Endothelial cell (in vitro differentiated cells): ENCODE data around the gene IDS. TPM values are rescaled to one million over a fixed set of nuclear protein-coding genes. Genes with fewer than 3 reads are reported as not detected.
"Not testable (repeated sequence)": the region's sequence is repeated elsewhere in the genome, so short reads cannot be mapped to it uniquely, and the experiment has no call there.

Experiments used
- DNase-seq: peaks from one replicate; pipeline ENCODE4 v3.0.0; 2021; ENCODE audit warnings: low spot score
- H3K27ac Mint-ChIP-seq: one replicate; pipeline ENCODE4 v1.8.0; 2021; ENCODE audit warnings: mixed read lengths, inconsistent platforms; ENCODE audit not compliant: unreplicated experiment
- H3K27me3 Mint-ChIP-seq: one replicate; pipeline ENCODE4 v1.8.0; 2021; ENCODE audit warnings: mild to moderate bottlenecking, moderate library complexity, mixed read lengths, inconsistent platforms; ENCODE audit not compliant: unreplicated experiment
- H3K36me3 Mint-ChIP-seq: one replicate; pipeline ENCODE4 v1.8.0; 2021; ENCODE audit warnings: mild to moderate bottlenecking, low read depth, mixed read lengths, inconsistent platforms; ENCODE audit not compliant: unreplicated experiment
- H3K4me1 Mint-ChIP-seq: one replicate; pipeline ENCODE4 v1.8.0; 2021; ENCODE audit warnings: mild to moderate bottlenecking, mixed read lengths, inconsistent platforms; ENCODE audit not compliant: unreplicated experiment
- H3K4me3 Mint-ChIP-seq: one replicate; pipeline ENCODE4 v1.8.0; 2021; ENCODE audit warnings: mild to moderate bottlenecking, mixed read lengths, inconsistent platforms; ENCODE audit not compliant: unreplicated experiment
- H3K9me3 Mint-ChIP-seq: one replicate; pipeline ENCODE4 v1.8.0; 2021; ENCODE audit warnings: mixed read lengths, inconsistent platforms; ENCODE audit not compliant: unreplicated experiment
- long read RNA-seq: library from polyadenylated mRNA; unstranded; transcript quantifications from one replicate; pipeline ENCODE4 v2.0.0, GENCODE V29; 2020; ENCODE audit not compliant: unreplicated experiment
- total RNA-seq: library from RNA; stranded (reverse); fragmentation: NEBNext Ultra II Directional; extraction: Animal tissue kit (Norgen Biotek cat#: 25700); gene quantifications from one replicate; pipeline ENCODE4 v1.2.1, GENCODE V29; 2021; ENCODE audit not compliant: unreplicated experiment
- TF ChIP-seq, protein P1 (sequence below): fragments of 200-600 bp; sonication (generic); IDR thresholded peaks from one replicate; pipeline ENCODE4 v1.5.0; 2021; ENCODE audit warnings: antibody characterized with exemption; ENCODE audit not compliant: unreplicated experiment

IDS gene, protein sequence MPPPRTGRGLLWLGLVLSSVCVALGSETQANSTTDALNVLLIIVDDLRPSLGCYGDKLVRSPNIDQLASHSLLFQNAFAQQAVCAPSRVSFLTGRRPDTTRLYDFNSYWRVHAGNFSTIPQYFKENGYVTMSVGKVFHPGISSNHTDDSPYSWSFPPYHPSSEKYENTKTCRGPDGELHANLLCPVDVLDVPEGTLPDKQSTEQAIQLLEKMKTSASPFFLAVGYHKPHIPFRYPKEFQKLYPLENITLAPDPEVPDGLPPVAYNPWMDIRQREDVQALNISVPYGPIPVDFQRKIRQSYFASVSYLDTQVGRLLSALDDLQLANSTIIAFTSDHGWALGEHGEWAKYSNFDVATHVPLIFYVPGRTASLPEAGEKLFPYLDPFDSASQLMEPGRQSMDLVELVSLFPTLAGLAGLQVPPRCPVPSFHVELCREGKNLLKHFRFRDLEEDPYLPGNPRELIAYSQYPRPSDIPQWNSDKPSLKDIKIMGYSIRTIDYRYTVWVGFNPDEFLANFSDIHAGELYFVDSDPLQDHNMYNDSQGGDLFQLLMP
- 99.2 TPM for total RNA-seq
- long read RNA-seq, full-length matches to known transcripts = 27 of 32 reads
- long read RNA-seq, partial matches to known transcripts = 1 of 32 reads
- long read RNA-seq, other reads (novel, unspliced or antisense) = 4 of 32 reads

DNA sequence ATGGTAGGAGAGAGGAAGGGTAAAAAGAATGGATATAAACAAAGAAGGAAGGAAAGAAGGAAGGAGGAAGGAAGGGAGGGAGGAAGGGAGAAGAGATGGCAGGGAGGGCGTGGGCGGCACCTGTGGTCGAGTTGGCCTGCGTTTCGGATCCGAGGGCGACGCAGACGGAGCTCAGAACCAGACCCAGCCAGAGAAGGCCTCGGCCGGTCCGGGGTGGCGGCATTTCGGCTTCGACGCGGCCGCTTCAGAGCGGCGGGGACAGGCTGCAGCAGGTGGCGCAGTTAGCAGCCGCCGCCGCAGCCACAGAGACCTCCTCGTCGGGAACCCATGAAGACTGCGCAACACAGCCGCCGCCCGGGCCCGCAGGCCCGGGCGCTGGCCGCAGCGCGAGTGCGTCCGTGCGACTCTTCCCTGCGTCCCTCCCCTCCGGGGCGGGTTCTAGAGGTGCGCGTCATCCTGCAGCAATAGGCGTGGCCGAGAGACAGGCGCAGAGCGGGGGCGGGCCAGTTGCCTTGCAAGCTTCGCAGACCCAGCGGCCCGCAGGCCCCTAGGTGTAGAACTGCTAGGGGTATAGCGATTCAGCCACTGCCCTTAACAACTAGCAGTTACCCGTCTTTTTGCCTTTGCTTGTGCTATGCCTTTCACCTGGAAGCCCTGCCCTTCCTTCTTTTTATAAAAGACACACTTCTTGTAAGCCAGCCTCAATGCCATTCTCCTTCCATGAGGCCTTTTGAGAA, at the start of gene IDS:
IDS (minus strand) TSS at position 392 of the 737 bp plus-strand sequence; CDS start at position 223, 169 bp downstream.
- Mint-ChIP-seq H3K27me3 (peaks cover 8% of the 10 kb centered on the region), H3K27ac (peak within 1 kb of the TSS; percentile 96), H3K9me3 (no peaks in the 10 kb centered on the region), H3K4me1 (peaks cover 16% of the 10 kb centered on the region), H3K36me3 (no peaks in the 10 kb centered on the region), H3K4me3 (peak within 1 kb of the TSS; percentile 96)
- TF ChIP-seq, protein P1, sequence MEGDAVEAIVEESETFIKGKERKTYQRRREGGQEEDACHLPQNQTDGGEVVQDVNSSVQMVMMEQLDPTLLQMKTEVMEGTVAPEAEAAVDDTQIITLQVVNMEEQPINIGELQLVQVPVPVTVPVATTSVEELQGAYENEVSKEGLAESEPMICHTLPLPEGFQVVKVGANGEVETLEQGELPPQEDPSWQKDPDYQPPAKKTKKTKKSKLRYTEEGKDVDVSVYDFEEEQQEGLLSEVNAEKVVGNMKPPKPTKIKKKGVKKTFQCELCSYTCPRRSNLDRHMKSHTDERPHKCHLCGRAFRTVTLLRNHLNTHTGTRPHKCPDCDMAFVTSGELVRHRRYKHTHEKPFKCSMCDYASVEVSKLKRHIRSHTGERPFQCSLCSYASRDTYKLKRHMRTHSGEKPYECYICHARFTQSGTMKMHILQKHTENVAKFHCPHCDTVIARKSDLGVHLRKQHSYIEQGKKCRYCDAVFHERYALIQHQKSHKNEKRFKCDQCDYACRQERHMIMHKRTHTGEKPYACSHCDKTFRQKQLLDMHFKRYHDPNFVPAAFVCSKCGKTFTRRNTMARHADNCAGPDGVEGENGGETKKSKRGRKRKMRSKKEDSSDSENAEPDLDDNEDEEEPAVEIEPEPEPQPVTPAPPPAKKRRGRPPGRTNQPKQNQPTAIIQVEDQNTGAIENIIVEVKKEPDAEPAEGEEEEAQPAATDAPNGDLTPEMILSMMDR = no peak
- peak; percentile 79 for DNase-seq

DNA sequence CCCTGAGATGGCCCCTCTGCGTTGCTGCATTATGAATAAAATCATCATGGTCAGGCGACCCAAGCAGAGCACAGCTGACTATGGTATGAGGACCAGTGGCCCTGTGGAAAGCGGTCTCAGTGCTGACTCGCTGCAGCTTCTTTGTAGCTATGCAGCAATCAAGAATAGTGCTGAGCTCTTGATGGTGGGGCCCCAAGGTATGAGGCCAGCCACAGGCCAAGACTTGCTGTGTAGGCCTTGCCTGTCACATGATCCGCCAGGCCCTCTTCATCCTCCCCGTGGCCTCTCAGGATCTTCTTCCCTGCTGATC, 46.8 kb upstream of the IDS start:
- DNase-seq, H3K4me1 Mint-ChIP-seq, H3K36me3 Mint-ChIP-seq, H3K27ac Mint-ChIP-seq, H3K9me3 Mint-ChIP-seq, H3K4me3 Mint-ChIP-seq, H3K27me3 Mint-ChIP-seq: not testable (repeated sequence)

DNA sequence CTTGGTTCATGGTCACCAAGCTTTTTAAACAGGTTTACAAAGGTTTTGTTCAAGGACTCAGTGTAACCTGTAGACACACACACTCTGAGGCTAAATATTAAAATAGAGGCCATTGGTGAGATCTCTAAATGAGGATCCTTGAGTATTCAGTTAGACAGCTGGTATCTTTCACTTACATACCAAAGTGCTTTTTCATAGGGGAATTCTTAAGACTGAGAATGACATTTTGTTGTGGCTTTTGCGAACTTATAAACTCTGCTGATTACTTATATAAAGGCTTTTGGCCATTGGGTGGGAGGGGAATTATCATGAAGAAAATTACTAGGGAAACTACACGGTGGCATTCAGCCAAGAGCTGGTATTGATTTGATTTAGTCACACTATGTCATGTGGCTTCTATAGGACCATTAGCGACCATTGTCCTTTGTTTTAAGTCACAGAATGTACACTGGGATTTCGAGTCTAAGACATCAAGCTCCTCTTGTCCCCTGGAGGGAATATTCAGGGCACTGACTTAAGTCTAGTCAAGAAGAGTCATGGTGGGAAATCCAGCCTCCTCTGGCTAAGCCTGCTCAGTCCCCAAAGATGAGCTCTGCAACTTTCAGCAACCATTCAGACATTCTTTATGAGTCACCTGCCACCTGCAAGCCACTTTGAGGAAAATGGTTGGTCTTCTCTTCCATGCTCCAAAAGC, 46.3 kb upstream of the IDS start:
- H3K4me1 Mint-ChIP-seq, H3K27ac Mint-ChIP-seq: not testable (repeated sequence)

DNA sequence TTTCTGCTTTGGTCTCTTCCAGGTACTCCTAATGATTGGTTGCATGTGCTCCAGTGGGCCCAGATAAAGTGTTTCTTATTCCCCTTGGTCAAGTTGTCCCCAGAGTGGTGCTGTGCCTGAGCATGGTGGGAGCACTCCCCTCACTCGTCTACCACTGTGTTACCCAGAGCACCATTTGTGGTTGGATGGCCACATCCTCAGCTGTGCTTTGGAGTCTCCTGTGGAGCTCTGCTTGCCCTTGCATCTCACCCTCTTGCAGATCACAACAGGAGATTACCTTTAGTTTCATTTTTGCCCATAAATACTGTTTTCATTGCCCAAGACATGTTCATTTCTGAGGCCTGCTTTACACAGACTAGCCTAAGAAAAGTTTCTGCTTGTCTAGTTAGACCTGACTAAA, 45.3 kb upstream of the IDS start:
- not testable (repeated sequence) for H3K9me3 Mint-ChIP-seq, H3K36me3 Mint-ChIP-seq, H3K27me3 Mint-ChIP-seq, H3K4me3 Mint-ChIP-seq, H3K4me1 Mint-ChIP-seq, DNase-seq, H3K27ac Mint-ChIP-seq

More for the DNA sequence above, 46.3 kb upstream of the IDS start:
- H3K36me3 Mint-ChIP-seq, DNase-seq, H3K9me3 Mint-ChIP-seq, H3K4me3 Mint-ChIP-seq, H3K27me3 Mint-ChIP-seq: not testable (repeated sequence)

DNA sequence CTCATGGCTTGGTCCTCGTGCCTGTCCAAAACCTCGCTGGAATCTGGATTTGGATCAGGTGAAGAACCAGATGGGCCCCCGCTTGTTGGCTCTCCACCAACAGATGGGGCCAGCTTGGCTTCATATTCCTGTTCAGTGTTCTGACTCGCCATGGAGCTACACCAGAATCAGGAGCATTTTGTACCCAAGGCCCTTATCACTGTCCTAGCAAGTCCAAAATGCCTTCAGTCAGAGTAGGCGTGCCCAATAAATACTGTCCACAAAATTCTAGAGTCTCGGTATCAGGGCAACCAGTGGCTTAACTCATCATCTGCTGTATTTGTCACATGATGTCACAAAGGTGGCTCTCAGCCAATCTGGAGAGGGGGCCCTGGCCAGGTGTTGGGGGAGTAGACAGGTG, 44.6 kb upstream of the IDS start, which contains the start of gene HSFX3:
HSFX3 (minus strand) TSS at position 224 of the 400 bp plus-strand sequence; CDS start at position 152, 72 bp downstream.
- not testable (repeated sequence) for H3K9me3 Mint-ChIP-seq, H3K4me1 Mint-ChIP-seq, H3K36me3 Mint-ChIP-seq, H3K27me3 Mint-ChIP-seq, H3K4me3 Mint-ChIP-seq, H3K27ac Mint-ChIP-seq, DNase-seq

DNA sequence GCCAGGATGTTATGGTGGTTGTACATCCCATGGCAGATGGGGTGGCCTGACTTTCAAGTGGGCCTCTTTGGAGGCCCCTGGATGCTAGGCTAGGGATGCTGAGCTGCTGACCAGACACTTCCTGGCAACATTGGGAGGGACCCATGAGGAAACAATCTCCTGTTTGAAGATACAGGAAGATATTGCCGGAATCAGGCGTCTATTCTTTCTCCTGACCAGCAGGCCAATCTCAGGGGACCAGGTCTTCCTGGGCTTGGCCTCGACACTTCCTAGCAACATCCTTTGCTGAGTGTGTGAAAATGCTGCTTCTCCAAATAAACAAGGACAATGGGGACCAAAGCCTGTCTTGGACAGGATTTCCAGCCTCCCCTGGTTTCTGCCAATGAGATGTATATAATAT, 42.7 kb upstream of the IDS start:
- not testable (repeated sequence) for H3K9me3 Mint-ChIP-seq, H3K27me3 Mint-ChIP-seq, DNase-seq, H3K27ac Mint-ChIP-seq, H3K4me1 Mint-ChIP-seq, H3K36me3 Mint-ChIP-seq, H3K4me3 Mint-ChIP-seq

DNA sequence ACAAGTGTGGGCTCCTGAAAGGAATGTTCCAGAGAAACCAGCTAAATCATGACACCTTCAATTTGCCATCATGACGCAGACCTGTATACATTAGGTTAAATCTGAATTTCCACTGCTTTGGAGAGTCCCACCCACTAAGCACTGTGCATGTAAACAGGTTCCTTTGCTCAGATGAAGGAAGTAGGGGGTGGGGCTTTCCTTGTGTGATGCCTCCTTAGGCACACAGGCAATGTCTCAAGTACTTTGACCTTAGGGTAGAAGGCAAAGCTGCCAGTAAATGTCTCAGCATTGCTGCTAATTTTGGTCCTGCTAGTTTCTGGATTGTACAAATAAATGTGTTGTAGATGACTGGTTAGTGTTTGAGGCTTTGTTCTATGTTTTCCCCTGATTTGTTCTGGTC, 41.9 kb upstream of the IDS start:
- not testable (repeated sequence) for H3K4me1 Mint-ChIP-seq, H3K9me3 Mint-ChIP-seq, DNase-seq, H3K36me3 Mint-ChIP-seq, H3K27me3 Mint-ChIP-seq, H3K27ac Mint-ChIP-seq, H3K4me3 Mint-ChIP-seq
